Upper lobe of left lung (tissue), 4 donors: Measurements from ENCODE around the gene EPN1.

Experiments
- EP300 ChIP-seq, 4 donors: sonication (generic); formaldehyde crosslinking; IDR thresholded peaks; one replicate each; pipeline ENCODE4 v1.5.1; 2017; ENCODE audit warnings: antibody characterized with exemption in 4 of 4, control low read depth in 2 of 4
- POLR2A ChIP-seq, 4 donors: fragments of 450-650 bp; IDR thresholded peaks; one replicate each; pipeline ENCODE4 v1.5.1; 2016 to 2017; ENCODE audit warnings: antibody characterized with exemption in 4 of 4, mild to moderate bottlenecking in 2 of 4
- POLR2AphosphoS5 ChIP-seq, 2 donors: sonication (generic); formaldehyde crosslinking; IDR thresholded peaks; one replicate each; pipeline ENCODE4 v1.5.1; 2017; ENCODE audit warnings: antibody characterized with exemption in 2 of 2
- TF ChIP-seq, protein P1 (sequence below), 6 experiments: fragments of 450-650 bp in 4 of 6; fragments of 200-600 bp in 2 of 6; sonication (generic) in 2 of 6; IDR thresholded peaks; one replicate each; pipeline ENCODE4 v1.5.1; 2016 to 2019; ENCODE audit warnings: antibody characterized with exemption in 6 of 6

DNA sequence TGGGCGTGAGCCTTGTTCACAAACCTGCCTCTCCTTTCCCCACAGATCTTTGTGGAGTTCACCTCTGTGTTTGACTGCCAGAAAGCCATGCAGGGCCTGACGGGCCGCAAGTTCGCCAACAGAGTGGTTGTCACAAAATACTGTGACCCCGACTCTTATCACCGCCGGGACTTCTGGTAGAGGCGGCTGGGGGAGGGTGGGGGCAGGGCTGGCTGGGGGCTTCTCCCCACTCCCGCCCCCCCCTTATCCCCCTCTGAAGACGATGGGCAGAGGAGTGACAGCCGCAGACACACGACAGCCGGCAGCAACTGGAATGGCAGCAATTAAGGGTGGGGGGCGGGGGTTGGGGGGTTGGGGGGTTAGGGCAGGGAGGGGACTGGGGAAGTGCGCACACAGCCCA is 1.1 kb upstream of the EPN1 start:
- TF ChIP-seq, protein P1, sequence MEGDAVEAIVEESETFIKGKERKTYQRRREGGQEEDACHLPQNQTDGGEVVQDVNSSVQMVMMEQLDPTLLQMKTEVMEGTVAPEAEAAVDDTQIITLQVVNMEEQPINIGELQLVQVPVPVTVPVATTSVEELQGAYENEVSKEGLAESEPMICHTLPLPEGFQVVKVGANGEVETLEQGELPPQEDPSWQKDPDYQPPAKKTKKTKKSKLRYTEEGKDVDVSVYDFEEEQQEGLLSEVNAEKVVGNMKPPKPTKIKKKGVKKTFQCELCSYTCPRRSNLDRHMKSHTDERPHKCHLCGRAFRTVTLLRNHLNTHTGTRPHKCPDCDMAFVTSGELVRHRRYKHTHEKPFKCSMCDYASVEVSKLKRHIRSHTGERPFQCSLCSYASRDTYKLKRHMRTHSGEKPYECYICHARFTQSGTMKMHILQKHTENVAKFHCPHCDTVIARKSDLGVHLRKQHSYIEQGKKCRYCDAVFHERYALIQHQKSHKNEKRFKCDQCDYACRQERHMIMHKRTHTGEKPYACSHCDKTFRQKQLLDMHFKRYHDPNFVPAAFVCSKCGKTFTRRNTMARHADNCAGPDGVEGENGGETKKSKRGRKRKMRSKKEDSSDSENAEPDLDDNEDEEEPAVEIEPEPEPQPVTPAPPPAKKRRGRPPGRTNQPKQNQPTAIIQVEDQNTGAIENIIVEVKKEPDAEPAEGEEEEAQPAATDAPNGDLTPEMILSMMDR (IDR thresholded peaks at IDR 0.05), result no peak
- no peak for TF ChIP-seq EP300 (IDR thresholded peaks at IDR 0.05)
- no peak for TF ChIP-seq POLR2A (IDR thresholded peaks at IDR 0.05)
- TF ChIP-seq POLR2AphosphoS5 (IDR thresholded peaks at IDR 0.05), result no peak
